ENCODE results near the gene TRPM2. TPM values are rescaled to one million over a fixed set of nuclear protein-coding genes. Genes with fewer than 3 reads are reported as not detected.

The TRPM2 gene
- total and polyA plus RNA-seq, 2 donors (not counting 3 experiments of a cell fraction or from before 2014, with no cell fraction given), result not detected

- POLR2A ChIA-PET, result no interaction called here
- Histone ChIP-seq H3K4me3 (replicated peaks in 1 of 3; ENCODE audit: insufficient read depth in 1 of 3, low read depth in 1 of 3, low read length in 3 of 3) (no peak overlapping the region), H3K79me2 (ENCODE audit: control insufficient read depth, insufficient read depth, low read length) (no peaks in the 10 kb centered on the region), H4K20me1 (replicated peaks; ENCODE audit: control insufficient read depth, extremely low read depth, insufficient read depth, low read length) (no peaks in the 10 kb centered on the region), H3K9me1 (replicated peaks; ENCODE audit: control insufficient read depth, extremely low read depth, insufficient read depth, low read length) (no peaks in the 10 kb centered on the region), H2AFZ (ENCODE audit: low read depth, low read length) (no peak overlapping the region), H3K36me3 (ENCODE audit: control insufficient read depth in 2 of 2, extremely low read depth in 1 of 2, insufficient read depth in 2 of 2, low read length in 2 of 2) (no peaks in the 10 kb centered on the region), H3K27ac (ENCODE audit: insufficient read depth, low read depth, low read length) (no peak overlapping the region), H3K4me1 (ENCODE audit: control insufficient read depth, extremely low read depth, insufficient read depth, low read length) (no peaks in the 10 kb centered on the region), H3K27me3 (ENCODE audit: control insufficient read depth in 2 of 2, insufficient read depth in 2 of 2, low read length in 2 of 2) (no peaks in the 10 kb centered on the region), H3K4me2 (ENCODE audit: insufficient read depth, low read length) (no peak overlapping the region), H3K9ac (replicated peaks; ENCODE audit: extremely low read depth, insufficient read depth, low read length) (no peak overlapping the region), H3K9me3 (replicated peaks; ENCODE audit: control insufficient read depth, insufficient read depth, low read length) (no peaks in the 10 kb centered on the region)
- BruUV-seq (replicated peaks), result no TSS peak
- peak; percentile 77 for FAIRE-seq
- TF ChIP-seq MYC (IDR thresholded peaks at IDR 0.05; ENCODE audit: low read depth, low read length), result no peak
- TF ChIP-seq CTCF (IDR thresholded peaks at IDR 0.05; ENCODE audit: extremely low read depth in 1 of 2, insufficient read depth in 1 of 2, low read depth in 1 of 2, low read length in 2 of 2), result peak; percentile 62 to 75
- no peak for TF ChIP-seq EZH2 (IDR thresholded peaks at IDR 0.05; ENCODE audit: borderline replicate concordance, low read depth, low read length, severe bottlenecking)
- TF ChIP-seq POLR2AphosphoS5 (IDR thresholded peaks at IDR 0.05; ENCODE audit: insufficient read depth, low read depth, low read length), result no peak
- intact Hi-C loops (cut with micrococcal nuclease), result no loop called here
- CTCF ChIA-PET, result interaction anchor here (0.7 to 1.7 kb wide), 8 partner anchors 9 to 306 kb away, joined by 3 to 8 read pairs (median 4); no protein-coding TSS in a partner anchor
- dilution Hi-C loops (cut with MboI; ENCODE audit: extremely low pct_ligation_motif_present, low sequenced_read_pairs), result no loop called here
- peak; percentile 6 for DNase-seq (ENCODE audit: low read depth, low spot score)
Observed at GRCh38 chr21:44487831-44488230, 134.4 kb downstream of the TRPM2 start.

DNA sequence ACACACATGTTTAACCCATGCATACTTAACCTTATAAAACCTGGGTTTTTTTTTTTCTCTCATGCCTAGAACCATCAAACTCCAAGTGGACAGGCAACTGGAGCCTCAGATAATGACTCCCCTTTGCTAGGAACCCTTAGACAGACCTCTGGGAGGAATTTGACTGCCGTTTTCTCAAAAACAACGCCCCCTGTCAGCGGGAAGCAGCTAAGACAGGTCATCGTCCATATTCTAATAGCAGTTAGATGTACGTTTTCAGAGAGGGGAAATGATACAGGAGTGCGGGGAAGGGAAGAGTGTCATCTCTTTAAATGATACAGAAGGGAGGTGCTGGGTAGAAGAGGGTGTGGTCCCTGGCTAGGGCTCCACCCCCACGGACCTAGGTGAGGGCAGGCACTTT lies 136.5 kb downstream of the TRPM2 start:
- ChIA-PET CTCF (interaction anchor here (0.7 to 1.7 kb wide), 5 partner anchors 9 to 303 kb away, joined by 3 to 6 read pairs (median 4); no protein-coding TSS in a partner anchor), POLR2A (no interaction called here)
- Histone ChIP-seq H3K9me3 (replicated peaks; ENCODE audit: control insufficient read depth, insufficient read depth, low read length) (no peaks in the 10 kb centered on the region), H3K9me1 (replicated peaks; ENCODE audit: control insufficient read depth, extremely low read depth, insufficient read depth, low read length) (no peaks in the 10 kb centered on the region), H3K27ac (ENCODE audit: insufficient read depth, low read depth, low read length) (no peak overlapping the region), H3K4me3 (replicated peaks in 1 of 3; ENCODE audit: insufficient read depth in 1 of 3, low read depth in 1 of 3, low read length in 3 of 3) (no peak overlapping the region), H3K9ac (replicated peaks; ENCODE audit: extremely low read depth, insufficient read depth, low read length) (no peak overlapping the region), H3K27me3 (ENCODE audit: control insufficient read depth in 2 of 2, insufficient read depth in 2 of 2, low read length in 2 of 2) (no peaks in the 10 kb centered on the region), H3K4me1 (ENCODE audit: control insufficient read depth, extremely low read depth, insufficient read depth, low read length) (no peaks in the 10 kb centered on the region), H3K79me2 (ENCODE audit: control insufficient read depth, insufficient read depth, low read length) (no peaks in the 10 kb centered on the region), H4K20me1 (replicated peaks; ENCODE audit: control insufficient read depth, extremely low read depth, insufficient read depth, low read length) (no peaks in the 10 kb centered on the region), H2AFZ (ENCODE audit: low read depth, low read length) (no peak overlapping the region), H3K36me3 (ENCODE audit: control insufficient read depth in 2 of 2, extremely low read depth in 1 of 2, insufficient read depth in 2 of 2, low read length in 2 of 2) (no peaks in the 10 kb centered on the region), H3K4me2 (ENCODE audit: insufficient read depth, low read length) (no peak overlapping the region)
- no peak for FAIRE-seq
- BruUV-seq (replicated peaks), result no TSS peak
- intact Hi-C loops (cut with micrococcal nuclease), result no loop called here
- dilution Hi-C loops (cut with MboI; ENCODE audit: extremely low pct_ligation_motif_present, low sequenced_read_pairs), result no loop called here
- TF ChIP-seq MYC (IDR thresholded peaks at IDR 0.05; ENCODE audit: low read depth, low read length) (no peak), EZH2 (IDR thresholded peaks at IDR 0.05; ENCODE audit: borderline replicate concordance, low read depth, low read length, severe bottlenecking) (no peak), CTCF (IDR thresholded peaks at IDR 0.05; ENCODE audit: extremely low read depth in 1 of 2, insufficient read depth in 1 of 2, low read depth in 1 of 2, low read length in 2 of 2) (peak; percentile 18 to 23)
- DNase-seq (ENCODE audit: low read depth, low spot score), result no peak

Data from endothelial cell of umbilical vein (primary cell).